H9 (cell line): ENCODE data around the gene DBN1. TPM values are rescaled to one million over a fixed set of nuclear protein-coding genes. Genes with fewer than 3 reads are reported as not detected.

ENCODE experiments used
- DNase-seq: peaks from one replicate; pipeline ENCODE4 v3.0.0-alpha.2; 2017
- H2AFZ ChIP-seq: one replicate; pipeline ENCODE4 v1.6.1; 2013; ENCODE audit warnings: mild to moderate bottlenecking, low read length, control low read depth, moderate library complexity
- H2AK5ac ChIP-seq: 2 replicates; pipeline ENCODE4 v1.6.1; 2013; ENCODE audit warnings: low read length, control low read depth, mixed read lengths; ENCODE audit not compliant: insufficient read length
- H2BK120ac ChIP-seq: one replicate; pipeline ENCODE4 v1.6.1; 2013; ENCODE audit warnings: low read depth, mild to moderate bottlenecking, low read length, control low read depth, inconsistent platforms; ENCODE audit not compliant: poor library complexity, severe bottlenecking
- H2BK12ac ChIP-seq: 2 replicates; pipeline ENCODE4 v1.6.1; 2013; ENCODE audit warnings: low read length, control low read depth, mixed read lengths, low read depth; ENCODE audit not compliant: insufficient read length
- H2BK15ac ChIP-seq: 2 replicates; pipeline ENCODE4 v1.6.1; 2013; ENCODE audit warnings: low read depth, low read length, control low read depth
- H2BK20ac ChIP-seq: one replicate; pipeline ENCODE4 v1.6.1; 2013; ENCODE audit warnings: low read depth, mild to moderate bottlenecking, low read length, control low read depth, inconsistent platforms; ENCODE audit not compliant: poor library complexity, severe bottlenecking
- H2BK5ac ChIP-seq: 2 replicates; pipeline ENCODE4 v1.6.1; 2013; ENCODE audit warnings: low read length, control low read depth, mixed read lengths; ENCODE audit not compliant: insufficient read length
- H3K14ac ChIP-seq: 2 replicates; pipeline ENCODE4 v1.6.1; 2013; ENCODE audit warnings: low read length, control low read depth; ENCODE audit not compliant: insufficient read depth
- H3K18ac ChIP-seq: 2 replicates; pipeline ENCODE4 v1.6.1; 2013; ENCODE audit warnings: low read depth, mild to moderate bottlenecking, mixed read lengths, low read length, control low read depth; ENCODE audit not compliant: insufficient read length
- H3K23ac ChIP-seq: 2 replicates; pipeline ENCODE4 v1.6.1; 2013; ENCODE audit warnings: low read length, control low read depth, mixed read lengths, low read depth; ENCODE audit not compliant: insufficient read length
- H3K23me2 ChIP-seq: 2 replicates; pipeline ENCODE4 v1.6.1; 2013; ENCODE audit warnings: low read depth, mild to moderate bottlenecking, mixed read lengths, low read length, control low read depth; ENCODE audit not compliant: insufficient read length, poor library complexity, severe bottlenecking
- H3K27ac ChIP-seq: 2 replicates; pipeline ENCODE4 v1.5.1; 2013; ENCODE audit warnings: low read length, control low read depth, mixed read lengths, low read depth; ENCODE audit not compliant: insufficient read length
- H3K27me3 ChIP-seq: 2 replicates; pipeline ENCODE4 v1.6.1; 2013; ENCODE audit warnings: low read length, control low read depth, inconsistent platforms; ENCODE audit not compliant: insufficient read depth
- H3K4ac ChIP-seq: 2 replicates; pipeline ENCODE4 v1.6.1; 2013; ENCODE audit warnings: low read depth, mild to moderate bottlenecking, control low read depth, inconsistent platforms, low read length, moderate library complexity
- H3K4me1 ChIP-seq: 2 replicates; pipeline ENCODE4 v1.6.1; 2013; ENCODE audit warnings: low read length, control low read depth, inconsistent platforms; ENCODE audit not compliant: insufficient read depth
- H3K4me2 ChIP-seq: 2 replicates; pipeline ENCODE4 v1.6.1; 2013; ENCODE audit warnings: low read length, control low read depth, mixed read lengths; ENCODE audit not compliant: insufficient read length, insufficient read depth
- H3K56ac ChIP-seq: 2 replicates; pipeline ENCODE4 v1.6.1; 2013; ENCODE audit warnings: low read depth, mild to moderate bottlenecking, mixed read lengths, low read length, control low read depth; ENCODE audit not compliant: insufficient read length
- H3K79me1 ChIP-seq: 2 replicates; pipeline ENCODE4 v1.6.1; 2013; ENCODE audit warnings: low read depth, mild to moderate bottlenecking, moderate library complexity, low read length, control low read depth, inconsistent platforms; ENCODE audit not compliant: insufficient read depth, poor library complexity, severe bottlenecking
- H3K79me2 ChIP-seq: 2 replicates; pipeline ENCODE4 v1.6.1; 2013; ENCODE audit warnings: low read length, control low read depth, inconsistent platforms; ENCODE audit not compliant: insufficient read depth
- H3K9ac ChIP-seq: 2 replicates; pipeline ENCODE4 v1.6.1; 2013; ENCODE audit warnings: low read length, control low read depth, mixed read lengths; ENCODE audit not compliant: insufficient read length; ENCODE audit errors: extremely low read depth
- H3K9me3 ChIP-seq: one replicate; pipeline ENCODE4 v1.6.1; 2013; ENCODE audit warnings: low read depth, low read length, inconsistent platforms; ENCODE audit not compliant: control insufficient read depth
- H3T11ph ChIP-seq: one replicate; pipeline ENCODE4 v1.6.1; 2013; ENCODE audit warnings: mild to moderate bottlenecking, low read length, control low read depth, inconsistent platforms
- H4K20me1 ChIP-seq: one replicate; pipeline ENCODE4 v1.6.1; 2013; ENCODE audit not compliant: control insufficient read depth, insufficient read length, insufficient read depth
- H4K5ac ChIP-seq: 2 replicates; pipeline ENCODE4 v1.6.1; 2013; ENCODE audit warnings: low read depth, mild to moderate bottlenecking, mixed read lengths, low read length, control low read depth; ENCODE audit not compliant: insufficient read length
- H4K8ac ChIP-seq: replicated peaks from 2 replicates; pipeline ENCODE4 v1.6.1; 2013; ENCODE audit warnings: low read length, control low read depth, mixed read lengths, low read depth; ENCODE audit not compliant: insufficient read length
- H4K91ac ChIP-seq: 2 replicates; pipeline ENCODE4 v1.6.1; 2013; ENCODE audit warnings: low read depth, mild to moderate bottlenecking, moderate library complexity, mixed read lengths, low read length, control low read depth; ENCODE audit not compliant: insufficient read length
- H3K27ac Mint-ChIP-seq, 3 experiments: 2 replicates in 2 of 3; 3 replicates in 1 of 3; pipeline ENCODE4 v1.8.0; 2020 to 2021; ENCODE audit warnings: mixed read lengths in 3 of 3, mild to moderate bottlenecking in 1 of 3, moderate library complexity in 1 of 3
- H3K27me3 Mint-ChIP-seq: 2 replicates; pipeline ENCODE4 v1.8.0; 2021; ENCODE audit warnings: low read depth, mild to moderate bottlenecking, moderate library complexity, mixed read lengths
- H3K36me3 Mint-ChIP-seq, 3 experiments: 2 replicates in 2 of 3; 3 replicates in 1 of 3; pipeline ENCODE4 v1.8.0; 2020 to 2021; ENCODE audit warnings: low read depth in 3 of 3, mixed read lengths in 3 of 3; ENCODE audit not compliant: insufficient read depth in 1 of 3
- H3K4me1 Mint-ChIP-seq, 2 experiments: 2 replicates each; pipeline ENCODE4 v1.8.0; 2020; ENCODE audit warnings: mixed read lengths in 2 of 2
- H3K4me3 Mint-ChIP-seq, 2 experiments: 2 replicates in 1 of 2; 3 replicates in 1 of 2; pipeline ENCODE4 v1.8.0; 2020 to 2021; ENCODE audit warnings: mild to moderate bottlenecking in 2 of 2, mixed read lengths in 2 of 2, moderate library complexity in 1 of 2
- H3K9me3 Mint-ChIP-seq, 2 experiments: 2 replicates in 1 of 2; 3 replicates in 1 of 2; pipeline ENCODE4 v1.8.0; 2020; ENCODE audit warnings: mild to moderate bottlenecking in 2 of 2, mixed read lengths in 2 of 2, moderate library complexity in 1 of 2
- WGBS: extraction: QIAGEN DNeasy Blood & Tissue Kit; methylation state at CpG from one replicate; pipeline ENCODE4 v1.1.7; 2013; ENCODE audit warnings: missing lambda C conversion rate, low lambda C conversion rate, mixed read lengths; ENCODE audit not compliant: insufficient read length; ENCODE audit errors: extremely low coverage; 5-methylcytosine and 5-hydroxymethylcytosine counted together
- total RNA-seq: library from RNA; stranded (reverse); gene quantifications from 2 replicates; pipeline ENCODE4 v1.2.1, GENCODE V29; 2021
- TF ChIP-seq, protein P1 (sequence below): fragments of 200-600 bp; sonication (generic); conservative IDR thresholded peaks from 3 replicates; pipeline ENCODE4 v1.8.0; 2021; ENCODE audit warnings: antibody characterized with exemption, mild to moderate bottlenecking

DBN1 gene
- total RNA-seq, 1 experiment from 2014 or later, result 340 TPM

DNA sequence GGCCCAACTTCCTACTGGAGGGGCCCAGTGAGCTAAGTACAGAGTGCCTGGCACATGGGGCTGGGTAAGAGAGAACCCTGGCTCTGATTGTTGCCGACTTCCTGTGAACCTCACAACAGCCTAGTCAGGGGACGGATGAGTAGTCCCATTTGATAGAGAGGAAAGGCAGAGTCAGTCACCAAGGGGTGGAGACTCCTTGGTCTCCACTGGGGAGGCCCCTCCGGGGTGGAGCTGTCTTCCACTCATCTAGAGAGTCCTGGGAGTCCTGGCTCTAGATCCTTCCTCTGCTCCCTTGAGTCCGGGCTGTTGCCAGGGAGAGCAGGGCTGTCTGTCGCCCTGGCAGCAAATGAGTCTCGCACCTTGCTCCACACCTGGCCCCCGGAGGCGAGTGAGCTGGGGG lies 39.0 kb downstream of the DBN1 start:
- DNase-seq, result no peak
- Histone ChIP-seq H3K27ac (no peak overlapping the region), H3K23ac (no peak overlapping the region), H3K56ac (no peak overlapping the region), H3K27me3 (no peaks in the 10 kb centered on the region), H3K4me1 (no peaks in the 10 kb centered on the region), H2BK20ac (no peak overlapping the region), H3K79me1 (no peaks in the 10 kb centered on the region), H3K18ac (no peak overlapping the region), H4K5ac (no peak overlapping the region), H2BK5ac (no peak overlapping the region), H4K20me1 (peaks cover 2% of the 10 kb centered on the region), H3K14ac (no peak overlapping the region), H3K79me2 (no peaks in the 10 kb centered on the region), H3K4ac (no peak overlapping the region), H4K8ac (no peak overlapping the region), H2AFZ (no peak overlapping the region), H3T11ph (no peak overlapping the region), H4K91ac (no peak overlapping the region), H3K9ac (no peak overlapping the region), H2BK15ac (no peak overlapping the region), H3K23me2 (no peaks in the 10 kb centered on the region), H2BK12ac (no peak overlapping the region), H3K9me3 (no peaks in the 10 kb centered on the region), H2BK120ac (no peak overlapping the region), H2AK5ac (no peak overlapping the region), H3K4me2 (no peak overlapping the region)
- H3K36me3 Mint-ChIP-seq, result peaks cover 20 to 77% (median 67%) of the 10 kb centered on the region in 3 experiments; a peak in 6 of 7 replicates
- no peak overlapping the region; a peak in 1 of 5 replicates for H3K4me3 Mint-ChIP-seq
- no peak overlapping the region for H3K27ac Mint-ChIP-seq
- TF ChIP-seq, protein P1, sequence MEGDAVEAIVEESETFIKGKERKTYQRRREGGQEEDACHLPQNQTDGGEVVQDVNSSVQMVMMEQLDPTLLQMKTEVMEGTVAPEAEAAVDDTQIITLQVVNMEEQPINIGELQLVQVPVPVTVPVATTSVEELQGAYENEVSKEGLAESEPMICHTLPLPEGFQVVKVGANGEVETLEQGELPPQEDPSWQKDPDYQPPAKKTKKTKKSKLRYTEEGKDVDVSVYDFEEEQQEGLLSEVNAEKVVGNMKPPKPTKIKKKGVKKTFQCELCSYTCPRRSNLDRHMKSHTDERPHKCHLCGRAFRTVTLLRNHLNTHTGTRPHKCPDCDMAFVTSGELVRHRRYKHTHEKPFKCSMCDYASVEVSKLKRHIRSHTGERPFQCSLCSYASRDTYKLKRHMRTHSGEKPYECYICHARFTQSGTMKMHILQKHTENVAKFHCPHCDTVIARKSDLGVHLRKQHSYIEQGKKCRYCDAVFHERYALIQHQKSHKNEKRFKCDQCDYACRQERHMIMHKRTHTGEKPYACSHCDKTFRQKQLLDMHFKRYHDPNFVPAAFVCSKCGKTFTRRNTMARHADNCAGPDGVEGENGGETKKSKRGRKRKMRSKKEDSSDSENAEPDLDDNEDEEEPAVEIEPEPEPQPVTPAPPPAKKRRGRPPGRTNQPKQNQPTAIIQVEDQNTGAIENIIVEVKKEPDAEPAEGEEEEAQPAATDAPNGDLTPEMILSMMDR, result no peak
- WGBS, result no CpG with 5 or more reads among the region's 8 CpGs
- peaks cover under 1 to 11% of the 10 kb centered on the region in 2 experiments; a peak in 3 of 4 replicates for H3K4me1 Mint-ChIP-seq
- peaks cover 0 to under 1% of the 10 kb centered on the region in 2 experiments; a peak in 1 of 5 replicates for H3K9me3 Mint-ChIP-seq
- peaks cover 1% of the 10 kb centered on the region; the same call in 1 of the 2 replicates for H3K27me3 Mint-ChIP-seq
